Posterior cingulate gyrus (tissue), 11 donors: Measurements from ENCODE around the gene CLOCK.
A peak's percentile ranks its signal among the peaks of the same experiment; 100 is the strongest.

Source experiments
- DNase-seq, 10 donors: peaks; one replicate each; pipeline versions ENCODE4 v3.0.0 to v3.0.0-alpha.2; 2020 to 2021; ENCODE audit warnings: mixed read lengths in 3 of 10
- intact Hi-C: fragments of 100-400 bp; cut with DNase I; formaldehyde crosslinking; loops from one replicate; pipeline ENCODE4 v1.15.1; 2023

Gene CLOCK

DNA sequence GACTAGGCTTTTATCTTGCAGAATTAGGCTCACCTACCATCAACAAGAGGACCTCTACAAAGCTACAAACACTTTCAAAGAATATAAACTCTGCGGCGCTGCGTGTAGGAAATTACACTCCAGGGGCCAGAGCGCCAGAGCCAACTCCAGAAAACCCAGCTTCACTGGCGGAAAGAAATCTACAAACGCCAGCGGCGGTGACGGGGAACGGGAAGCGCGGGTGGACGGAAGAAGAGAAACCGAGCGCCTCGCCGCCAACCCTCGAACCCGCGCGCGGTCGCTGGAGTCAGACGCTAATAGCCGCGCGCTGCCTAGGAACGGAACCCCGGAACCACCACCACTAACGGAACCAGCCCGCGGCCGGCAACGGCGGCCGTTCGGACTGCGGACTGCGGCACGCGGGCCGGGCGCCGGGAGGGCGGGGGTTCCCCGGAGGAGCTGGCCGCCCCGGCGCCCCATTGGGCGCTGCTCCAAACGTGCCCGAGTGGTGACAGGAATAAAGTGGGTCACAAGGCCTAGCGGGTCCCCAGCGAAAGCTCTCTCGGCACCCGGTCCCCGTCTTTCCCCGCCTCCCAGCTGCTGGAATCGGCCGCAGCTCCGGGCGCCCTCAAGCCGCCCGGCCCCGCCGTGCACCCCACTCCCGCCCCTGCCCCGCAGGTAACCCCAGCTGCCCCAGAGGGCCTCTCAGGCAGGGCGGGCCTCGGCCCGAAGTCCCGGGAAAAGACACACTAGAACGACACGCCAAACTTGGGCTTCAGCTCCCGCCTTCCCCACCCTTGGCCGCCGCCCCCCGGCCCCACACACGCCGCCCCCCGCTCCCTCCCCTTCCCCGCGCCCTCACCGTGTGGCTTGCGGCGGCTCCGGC lies 836 bp downstream of the CLOCK start:
- intact Hi-C loops: loop anchor here (1.0 to 10.0 kb wide), 4 partner anchors 111 to 307 kb away; partner anchors contain the start of genes EXOC1, SRD5A3 and TMEM165

DNA sequence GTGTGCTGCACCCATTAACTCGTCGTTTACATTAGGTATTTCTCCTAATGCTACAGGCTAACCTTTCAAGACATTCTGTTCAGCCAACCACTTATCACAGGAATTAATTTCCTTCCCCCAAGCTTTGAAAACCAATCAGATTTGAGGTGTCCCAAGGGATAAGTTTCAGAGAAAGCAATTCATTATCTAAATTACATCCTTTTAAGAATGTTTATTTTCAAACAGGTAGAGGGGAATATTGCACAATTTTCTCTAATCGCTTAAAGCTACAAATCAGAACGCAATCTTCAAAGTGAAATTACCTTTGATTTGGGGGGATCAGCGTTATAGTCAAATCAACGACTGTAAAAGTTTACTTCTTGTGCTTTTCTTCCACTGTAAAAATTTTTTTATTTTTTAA lies 1.6 kb downstream of the CLOCK start:
- intact Hi-C loops: loop anchor here (1.0 to 10.0 kb wide), 3 partner anchors 110 to 199 kb away; partner anchors contain the start of genes SRD5A3 and TMEM165

More for the DNA sequence above, 836 bp downstream of the CLOCK start:
- DNase-seq: peak; percentile 69 to 97 (median 78)

DNA sequence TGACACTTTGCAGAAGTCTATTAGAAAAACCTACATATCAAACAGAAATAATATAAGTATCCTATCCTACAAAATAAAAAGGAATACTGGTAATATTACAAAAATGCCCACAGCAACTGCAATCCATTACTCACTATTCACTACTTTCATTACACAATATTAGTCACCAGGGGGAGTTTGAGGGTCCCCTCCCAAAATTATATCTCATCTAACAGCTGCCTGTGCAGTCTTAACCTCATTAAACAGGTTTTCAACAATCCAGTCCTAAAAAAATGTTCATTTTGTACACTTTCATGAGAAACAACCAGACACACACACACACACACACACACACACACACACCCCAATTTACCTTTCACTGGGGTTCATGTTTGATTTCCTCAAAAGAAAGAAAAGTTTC lies 2.9 kb downstream of the CLOCK start:
- intact Hi-C loops: loop anchor here (10.0 kb wide), 1 partner anchor 109 kb away; no protein-coding TSS in a partner anchor
- no peak for DNase-seq

More for the DNA sequence above, 1.6 kb downstream of the CLOCK start:
- DNase-seq: no peak

DNA sequence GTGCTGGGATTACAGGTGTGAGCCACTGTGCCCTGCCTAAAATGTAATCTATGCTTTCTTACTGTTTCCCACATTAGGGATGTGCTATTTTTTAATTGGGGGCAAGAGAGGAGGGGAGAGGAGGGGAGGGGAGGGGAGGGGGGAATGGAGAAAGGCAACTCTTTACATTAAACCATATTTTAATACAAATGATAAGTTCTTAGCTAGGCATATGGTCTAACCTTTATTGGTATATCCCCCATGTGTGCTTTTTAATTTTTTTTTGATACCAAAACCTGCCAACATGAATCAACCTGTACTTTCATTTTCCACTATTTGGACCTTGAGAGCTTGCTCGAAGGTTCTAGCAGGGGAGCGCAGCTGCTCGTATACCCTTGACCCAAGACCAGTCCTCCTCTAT lies 6.4 kb downstream of the CLOCK start:
- intact Hi-C loops: loop anchor here (10.0 kb wide), 1 partner anchor 105 kb away; no protein-coding TSS in a partner anchor

DNA sequence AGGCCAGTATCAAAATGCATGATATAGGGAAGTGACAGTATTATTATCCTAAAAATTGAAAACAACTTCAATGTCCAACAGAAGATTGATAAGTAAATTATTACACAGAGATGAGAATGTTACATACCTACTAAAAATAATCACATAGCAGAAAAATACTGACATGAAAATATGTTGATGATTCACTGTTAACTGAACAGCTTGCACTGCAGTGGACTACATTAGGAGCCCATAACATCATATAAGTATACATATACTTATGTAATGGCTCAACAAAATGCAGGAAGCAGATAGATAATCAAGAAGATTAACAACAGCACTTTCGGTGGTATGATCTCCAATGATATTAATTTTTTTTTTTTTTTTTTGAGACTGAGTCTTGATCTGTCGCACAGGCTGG lies 7.1 kb downstream of the CLOCK start:
- intact Hi-C loops: loop anchor here (10.0 kb wide), 1 partner anchor 105 kb away; no protein-coding TSS in a partner anchor
- DNase-seq: no peak

More for the DNA sequence above, 6.4 kb downstream of the CLOCK start:
- no peak for DNase-seq

DNA sequence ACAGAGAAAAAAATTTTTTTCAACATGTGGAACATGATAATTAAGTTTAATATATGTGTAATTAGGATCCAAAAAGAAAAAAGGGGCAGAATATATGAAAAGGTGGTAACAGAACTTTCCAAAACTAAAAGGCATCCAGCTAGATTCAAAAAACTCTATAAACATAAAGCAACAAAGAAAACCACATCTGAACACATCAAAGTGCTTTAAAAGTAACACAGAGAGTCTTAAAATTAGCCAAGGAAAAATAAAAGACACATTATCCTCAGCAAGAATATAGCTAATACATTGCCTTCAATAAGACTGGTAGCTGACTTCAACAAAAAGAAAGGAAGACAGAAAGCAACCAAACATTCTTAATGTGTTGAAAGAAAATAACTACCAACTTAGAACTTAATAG lies 8.2 kb downstream of the CLOCK start:
- DNase-seq: no peak
- intact Hi-C loops: no loop called here

DNA sequence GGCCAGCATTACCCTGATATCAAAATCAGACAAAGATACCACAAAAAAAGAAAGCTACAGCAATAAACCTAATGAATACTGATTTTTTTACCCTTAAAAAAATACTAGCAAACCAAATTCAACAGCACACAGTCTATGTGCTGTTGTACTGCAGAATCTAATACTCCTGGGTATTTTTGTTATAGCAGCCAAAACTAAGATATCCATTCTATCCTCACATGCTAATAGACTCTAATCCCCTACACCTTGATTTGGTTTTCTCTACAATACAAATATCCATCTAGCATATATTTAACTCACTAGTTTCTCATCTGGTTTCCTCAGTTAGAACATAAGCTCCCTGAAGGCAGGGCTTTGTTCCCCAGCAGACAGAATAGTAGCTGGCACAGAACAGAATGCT lies 12.4 kb downstream of the CLOCK start:
- intact Hi-C loops: no loop called here
- no peak for DNase-seq

DNA sequence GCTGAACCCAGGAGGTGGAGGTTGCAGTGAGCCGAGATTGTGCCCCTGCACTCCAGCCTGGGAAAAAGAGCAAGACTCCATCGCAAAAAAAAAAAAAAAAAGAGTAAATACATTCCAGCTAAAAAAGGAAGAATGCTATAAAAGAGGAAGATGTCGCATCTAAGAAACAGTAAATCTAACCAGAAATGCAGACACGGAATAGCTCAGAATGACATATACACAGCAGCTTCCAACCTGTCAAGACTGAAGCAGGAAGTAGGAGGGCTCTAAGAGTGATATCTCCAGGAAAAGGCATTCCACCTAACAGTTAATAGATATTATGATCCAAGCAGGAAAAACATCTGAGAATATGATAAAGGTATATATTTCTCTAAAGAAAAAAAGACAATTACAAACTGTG lies 16.0 kb downstream of the CLOCK start:
- DNase-seq: no peak
- intact Hi-C loops: no loop called here

DNA sequence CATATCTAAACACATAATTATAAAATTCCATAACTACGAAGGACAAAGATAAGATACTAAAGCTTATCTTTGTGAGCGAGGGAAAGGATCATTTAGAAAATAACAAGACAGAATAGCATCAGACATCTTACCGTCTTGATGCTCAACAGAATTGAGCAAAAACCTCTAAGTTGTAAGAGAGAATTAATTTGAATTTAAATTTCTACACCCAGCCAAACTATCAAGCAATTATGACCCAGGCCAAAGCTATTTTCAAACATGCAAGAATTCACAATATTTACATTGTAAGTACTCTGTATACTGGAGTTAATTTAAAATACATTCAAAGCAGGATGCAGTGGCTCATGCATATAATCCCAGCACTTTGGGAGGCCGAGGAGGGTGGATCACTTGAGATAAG lies 16.5 kb downstream of the CLOCK start:
- intact Hi-C loops: no loop called here
- no peak for DNase-seq

DNA sequence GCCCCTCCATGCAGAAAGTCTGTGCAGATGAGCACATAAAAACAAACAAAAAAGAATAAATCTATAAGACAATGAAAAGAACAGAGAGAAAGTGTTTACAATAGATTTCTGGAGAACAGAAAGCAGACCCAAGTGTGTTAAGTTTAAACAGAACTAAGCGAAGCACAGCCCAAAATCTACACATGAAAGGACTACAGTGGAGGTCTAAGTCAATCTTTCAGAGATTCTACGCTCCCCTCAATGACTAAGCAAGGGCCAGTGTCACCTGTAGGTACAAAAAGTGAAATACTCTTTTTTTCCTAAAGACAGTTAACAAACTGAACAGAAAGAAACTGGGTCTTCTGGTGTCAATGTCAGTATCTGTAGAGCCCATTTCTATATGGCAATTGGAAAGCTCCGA lies 18.2 kb downstream of the CLOCK start:
- no peak for DNase-seq
- intact Hi-C loops: no loop called here

DNA sequence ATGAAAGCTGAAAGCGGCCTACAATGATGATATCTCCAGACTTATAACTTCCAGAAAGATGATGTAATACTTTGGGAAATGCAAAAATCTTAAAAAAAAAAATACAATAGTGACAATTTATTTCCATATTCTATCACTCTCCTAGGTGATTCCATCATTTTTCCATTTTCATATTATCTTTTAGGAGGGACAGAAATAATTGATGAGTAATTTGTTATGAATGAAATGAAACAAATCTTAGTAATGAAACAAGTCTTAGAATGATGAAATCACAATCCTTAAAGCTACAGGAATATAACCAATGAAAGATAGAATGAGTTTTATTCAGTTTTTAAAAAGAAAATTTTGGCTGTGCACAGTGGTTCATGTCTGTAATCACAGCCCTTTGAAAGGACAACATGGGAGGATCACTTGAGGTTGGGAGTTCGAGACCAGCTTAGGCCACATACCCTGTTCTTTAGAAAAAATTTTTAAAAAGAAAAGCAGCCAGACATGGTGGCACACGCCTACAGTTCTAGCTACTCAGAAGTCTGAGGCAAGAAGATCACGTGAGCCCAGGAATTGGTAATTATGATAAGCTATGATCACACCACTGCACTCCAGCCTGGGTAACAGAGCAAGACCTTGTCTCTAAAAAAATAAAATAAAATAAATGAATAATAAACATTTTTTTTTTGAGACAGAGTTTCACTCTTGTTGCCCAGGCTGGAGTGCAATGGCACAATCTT lies 21.7 kb downstream of the CLOCK start:
- no peak for DNase-seq
- intact Hi-C loops: no loop called here

DNA sequence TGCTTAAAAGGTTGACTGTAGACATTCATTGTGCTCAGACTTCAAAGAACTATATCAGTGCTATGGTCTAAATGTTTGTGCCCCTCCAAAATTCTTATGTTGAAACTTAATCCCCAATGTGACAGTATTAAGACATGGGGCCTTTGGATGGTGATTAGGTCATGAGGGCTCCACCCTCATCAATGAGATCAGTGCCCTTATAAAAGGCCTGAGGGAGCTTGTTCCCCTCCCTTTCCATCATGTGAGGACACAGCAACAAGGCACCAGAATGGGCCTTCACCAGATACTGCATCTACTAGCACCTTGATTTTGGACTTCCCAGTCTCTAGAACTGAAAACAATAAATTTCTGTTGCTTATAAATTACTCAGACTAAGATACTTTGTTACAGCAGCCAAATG lies 28.3 kb downstream of the CLOCK start:
- DNase-seq: no peak
- intact Hi-C loops: no loop called here

DNA sequence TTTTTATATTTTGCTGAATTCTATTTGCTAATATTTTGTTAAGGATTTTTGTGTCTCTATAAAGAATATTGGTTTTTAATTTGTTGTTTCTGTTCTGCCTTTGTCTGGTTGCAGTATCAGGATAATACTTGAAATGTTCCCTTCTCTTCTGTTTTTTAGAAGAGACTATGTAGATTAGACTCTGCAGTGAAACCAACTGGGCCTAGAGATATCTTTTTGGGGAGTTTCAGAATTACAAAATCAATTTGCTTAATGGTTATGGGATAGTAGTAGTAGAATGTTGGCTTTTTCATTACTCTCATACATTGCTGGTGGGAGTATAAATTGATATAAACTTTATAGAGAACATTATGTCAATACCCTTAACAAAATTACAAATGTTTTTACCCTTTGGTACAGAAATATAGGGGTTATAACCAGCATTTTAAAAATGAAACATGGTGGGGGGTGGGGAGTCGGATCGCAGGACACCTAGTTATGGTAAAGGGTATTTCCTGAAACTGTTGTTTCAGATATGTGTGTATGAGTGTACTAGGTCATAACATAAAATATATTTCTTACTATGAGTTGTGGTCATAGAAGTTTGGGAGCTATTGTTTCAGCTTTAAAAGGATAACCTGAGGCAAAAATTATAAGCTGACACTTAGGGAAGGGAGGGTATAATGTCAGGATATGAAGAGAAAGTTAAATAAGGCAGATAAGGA lies 29.0 kb downstream of the CLOCK start:
- no peak for DNase-seq
- intact Hi-C loops: no loop called here

DNA sequence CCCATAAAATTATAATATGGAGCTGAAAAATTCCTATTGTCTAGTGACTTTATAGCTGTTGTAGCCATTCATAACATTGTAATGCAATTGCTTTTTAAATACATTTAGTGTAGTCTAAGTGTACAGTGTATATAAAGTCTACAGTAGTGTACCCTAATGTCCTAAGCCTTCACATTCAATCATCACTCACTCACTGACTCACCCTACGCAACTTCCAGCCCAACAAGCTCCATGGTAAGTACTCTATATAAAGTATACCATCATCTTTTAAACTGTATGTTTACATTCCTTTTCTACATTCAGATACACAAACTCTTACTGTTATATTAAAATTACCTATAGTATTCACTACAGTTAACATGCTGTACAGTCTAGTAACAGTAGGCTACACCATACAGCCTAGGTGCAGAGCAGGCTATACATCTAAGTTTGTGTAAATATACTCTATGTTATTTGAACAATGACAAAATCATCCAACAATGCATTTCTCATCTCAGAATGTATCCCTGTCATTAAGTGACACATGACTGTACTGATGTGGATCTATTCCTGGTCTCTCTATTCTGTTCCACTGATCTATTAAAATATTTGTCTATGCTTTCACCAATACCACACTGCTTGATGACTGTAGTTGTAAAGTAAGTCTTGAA lies 33.7 kb downstream of the CLOCK start:
- intact Hi-C loops: no loop called here

DNA sequence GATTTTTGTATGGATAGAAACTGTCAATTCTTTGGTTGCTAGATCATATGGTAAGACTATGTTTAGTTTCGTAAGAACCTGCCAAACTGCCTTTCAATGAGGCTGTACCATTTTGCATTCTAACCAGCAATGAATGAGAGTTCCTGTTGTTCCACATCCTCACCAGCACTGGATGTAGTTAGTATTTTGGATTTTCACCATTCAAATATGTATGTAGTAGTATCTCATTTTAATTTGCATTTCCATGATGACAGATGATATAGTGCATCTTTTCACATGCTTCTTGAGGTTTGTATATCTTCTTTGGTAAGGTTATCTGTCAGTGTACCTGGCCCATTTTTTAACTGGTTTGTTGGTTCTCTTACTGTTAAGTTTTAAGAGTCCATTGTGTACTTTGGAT lies 34.6 kb downstream of the CLOCK start:
- intact Hi-C loops: no loop called here
- no peak for DNase-seq

More for the DNA sequence above, 33.7 kb downstream of the CLOCK start:
- no peak for DNase-seq

DNA sequence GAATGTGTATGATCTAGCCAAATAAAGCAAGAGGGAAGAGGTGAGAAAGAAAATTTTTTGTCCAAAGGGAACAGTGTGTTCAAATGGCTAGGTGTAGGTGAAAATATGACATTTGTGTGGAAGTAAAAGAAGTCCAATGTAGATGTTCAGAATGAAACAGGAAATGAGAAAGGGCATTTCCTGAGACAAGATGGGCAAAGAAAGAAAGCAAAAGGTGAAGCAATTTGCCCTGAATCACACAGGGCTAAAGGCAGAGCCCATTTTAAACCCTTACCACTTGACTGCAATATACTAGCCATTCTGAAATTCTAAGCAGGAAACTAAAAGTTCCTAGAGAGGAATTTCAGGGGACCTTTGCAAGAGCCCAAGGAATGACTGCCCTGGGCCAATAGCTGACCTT lies 36.0 kb downstream of the CLOCK start:
- intact Hi-C loops: no loop called here
- DNase-seq: no peak

DNA sequence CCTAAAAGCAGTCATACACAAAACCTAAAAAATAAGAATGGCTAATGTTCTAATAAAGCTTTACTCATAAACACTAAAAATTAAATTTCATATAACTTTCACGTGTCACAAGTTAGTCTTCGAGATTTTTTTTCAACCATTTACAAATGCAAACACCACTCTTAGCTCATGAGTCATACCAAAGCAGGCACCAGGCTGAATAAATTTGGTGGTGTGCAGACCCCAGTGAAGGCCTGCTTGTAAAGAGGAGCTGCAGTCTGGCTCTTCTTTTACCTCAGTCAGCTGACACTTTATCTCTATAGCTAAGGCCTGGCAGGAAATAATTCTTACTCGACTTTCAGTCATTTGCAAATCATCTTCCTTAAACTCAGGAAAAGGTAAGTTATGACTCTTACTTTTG lies 37.4 kb downstream of the CLOCK start:
- DNase-seq: no peak
- intact Hi-C loops: no loop called here

DNA sequence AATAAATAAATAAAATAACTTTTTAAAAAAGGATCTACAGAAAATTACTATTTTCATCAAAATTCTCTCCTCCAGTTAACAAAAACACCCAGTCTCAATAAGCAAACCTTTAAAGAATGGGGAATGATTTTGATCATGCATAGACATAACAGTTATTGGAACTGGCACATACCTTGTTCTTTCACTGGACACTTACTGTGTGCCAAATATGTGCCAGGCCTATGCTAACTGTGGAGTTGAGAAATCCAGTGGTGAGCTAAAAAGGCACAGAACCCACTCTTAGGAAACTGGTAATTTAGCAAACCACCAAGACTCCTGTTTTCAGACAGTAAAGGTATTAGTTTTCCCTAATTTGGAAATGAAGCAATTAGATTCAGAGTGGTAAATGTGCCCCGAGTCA lies 39.1 kb downstream of the CLOCK start:
- intact Hi-C loops: no loop called here
- no peak for DNase-seq

DNA sequence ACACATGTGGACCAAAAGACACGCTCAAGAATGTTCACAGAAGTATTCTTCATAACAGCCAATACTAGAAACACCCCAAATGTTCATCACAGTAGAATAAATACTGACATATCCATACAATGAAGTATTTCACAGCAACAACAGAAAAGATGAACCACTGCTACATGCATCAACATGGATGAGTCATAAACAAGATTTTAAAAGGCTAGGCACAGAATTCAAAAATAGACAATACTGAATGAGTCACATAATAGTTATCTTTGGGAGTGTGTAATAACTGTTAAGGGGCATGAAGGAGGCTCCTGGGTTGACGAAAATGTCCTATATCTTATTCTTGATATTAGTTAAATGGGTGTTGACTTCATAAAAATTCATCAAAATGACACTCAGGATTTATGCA lies 43.5 kb downstream of the CLOCK start:
- DNase-seq: no peak
- intact Hi-C loops: no loop called here

DNA sequence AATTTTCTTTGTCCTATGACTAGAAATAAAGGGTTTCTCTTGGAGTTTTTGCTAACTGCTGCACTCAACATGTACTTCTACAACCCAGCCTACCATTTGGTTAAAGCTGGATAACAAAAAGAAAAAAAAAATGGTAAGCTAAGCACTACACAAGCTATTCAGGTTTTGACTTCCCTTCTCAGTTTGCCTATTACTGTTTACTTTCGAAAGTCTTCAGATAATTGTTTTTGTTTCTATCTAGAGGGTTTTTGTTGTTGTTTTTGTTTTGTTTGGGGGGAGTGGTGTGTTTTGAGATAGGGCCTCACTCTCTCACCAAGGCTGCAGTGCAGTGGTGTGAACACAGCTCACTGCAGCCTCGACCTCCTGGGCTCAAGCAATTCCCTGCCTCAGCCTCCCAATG lies 46.6 kb downstream of the CLOCK start:
- DNase-seq: no peak
- intact Hi-C loops: no loop called here
